Nephron progenitor cell (in vitro differentiated cells): ENCODE measurements around the gene KRT5.

ENCODE experiments used
- DNase-seq: peaks from one replicate; pipeline ENCODE4 v3.0.0; 2021
- H3K27ac Mint-ChIP-seq: 2 replicates; pipeline ENCODE4 v1.8.0; 2021; ENCODE audit warnings: mild to moderate bottlenecking, moderate library complexity, mixed read lengths
- H3K27me3 Mint-ChIP-seq: 2 replicates; pipeline ENCODE4 v1.8.0; 2021; ENCODE audit warnings: mild to moderate bottlenecking, low read depth, mixed read lengths; ENCODE audit not compliant: poor library complexity
- H3K36me3 Mint-ChIP-seq: 2 replicates; pipeline ENCODE4 v1.8.0; 2021; ENCODE audit warnings: low read depth, mixed read lengths
- H3K4me1 Mint-ChIP-seq: 2 replicates; pipeline ENCODE4 v1.8.0; 2021; ENCODE audit warnings: mixed read lengths
- H3K4me3 Mint-ChIP-seq: 2 replicates; pipeline ENCODE4 v1.8.0; 2021; ENCODE audit warnings: mild to moderate bottlenecking, moderate library complexity, mixed read lengths
- H3K9me3 Mint-ChIP-seq: 2 replicates; pipeline ENCODE4 v1.8.0; 2021; ENCODE audit warnings: mild to moderate bottlenecking, moderate library complexity, mixed read lengths
- CTCF ChIP-seq: fragments of 200-600 bp; sonication (generic); IDR thresholded peaks from 2 replicates; pipeline ENCODE4 v1.5.0; 2021; ENCODE audit warnings: antibody characterized with exemption

The KRT5 gene

GRCh38 chr12:52469853-52470252 lies 50.3 kb downstream of the KRT5 start:
- H3K4me1 Mint-ChIP-seq: no peaks in the 10 kb centered on the region
- no peaks in the 10 kb centered on the region for H3K9me3 Mint-ChIP-seq
- H3K27me3 Mint-ChIP-seq: no peaks in the 10 kb centered on the region
- no peak overlapping the region for H3K27ac Mint-ChIP-seq
- H3K4me3 Mint-ChIP-seq: no peak overlapping the region
- H3K36me3 Mint-ChIP-seq: no peaks in the 10 kb centered on the region
- no peak for DNase-seq
- no peak for TF ChIP-seq CTCF

GRCh38 chr12:52464897-52465296 lies 55.3 kb downstream of the KRT5 start:
- Mint-ChIP-seq H3K27me3 (no peaks in the 10 kb centered on the region), H3K27ac (no peak overlapping the region), H3K36me3 (no peaks in the 10 kb centered on the region), H3K4me1 (no peaks in the 10 kb centered on the region), H3K4me3 (no peak overlapping the region), H3K9me3 (no peaks in the 10 kb centered on the region)
- TF ChIP-seq CTCF: no peak
- no peak for DNase-seq
